ENCODE results near the gene SCFD2.
"Not testable (repeated sequence)": the region's sequence is repeated elsewhere in the genome, so short reads cannot be mapped to it uniquely, and the experiment has no call there.

Gene SCFD2

DNA sequence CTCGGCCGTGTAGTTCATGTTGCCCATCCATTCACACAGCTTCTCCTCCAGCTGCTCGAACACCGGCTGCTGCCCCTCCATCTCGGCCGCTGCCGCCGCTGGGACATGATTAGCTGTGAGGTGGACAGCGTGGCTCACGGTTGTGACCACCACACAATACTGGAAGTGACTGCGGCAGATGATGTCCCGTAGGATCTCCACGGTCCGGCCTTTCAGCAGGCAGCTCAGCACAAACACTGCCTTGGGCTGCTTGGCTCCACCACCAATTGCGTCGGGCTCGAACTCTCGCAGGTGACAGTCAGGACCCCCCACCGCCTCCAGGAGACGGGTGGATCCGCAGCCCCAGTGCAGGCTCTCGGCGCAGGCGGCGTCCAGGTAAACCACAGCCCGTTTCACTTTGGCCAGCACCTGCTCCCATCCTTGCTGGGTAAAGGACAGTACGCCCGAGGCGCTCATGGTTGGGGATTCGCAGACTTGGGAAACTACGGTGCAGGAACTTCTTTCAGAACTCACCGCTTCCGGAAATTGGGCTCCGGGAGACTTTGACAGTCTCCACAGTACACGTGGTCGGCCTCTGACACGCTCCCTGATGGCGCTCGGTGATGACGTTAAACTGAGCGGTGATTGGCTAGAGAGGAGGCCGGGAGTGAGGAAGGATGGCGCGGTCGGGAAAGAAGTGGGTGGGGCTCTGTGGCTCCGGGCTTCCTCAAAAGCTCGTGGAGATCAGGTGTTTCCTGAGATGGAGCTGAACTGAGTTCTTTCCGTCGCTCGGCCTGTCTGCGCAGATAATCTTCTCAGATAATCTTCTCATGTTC is at the start of gene SCFD2:
TSS of gene SCFD2 (minus strand) at position 576 of the 815 bp plus-strand sequence.
- peak; percentile 98 for DNase-seq

DNA sequence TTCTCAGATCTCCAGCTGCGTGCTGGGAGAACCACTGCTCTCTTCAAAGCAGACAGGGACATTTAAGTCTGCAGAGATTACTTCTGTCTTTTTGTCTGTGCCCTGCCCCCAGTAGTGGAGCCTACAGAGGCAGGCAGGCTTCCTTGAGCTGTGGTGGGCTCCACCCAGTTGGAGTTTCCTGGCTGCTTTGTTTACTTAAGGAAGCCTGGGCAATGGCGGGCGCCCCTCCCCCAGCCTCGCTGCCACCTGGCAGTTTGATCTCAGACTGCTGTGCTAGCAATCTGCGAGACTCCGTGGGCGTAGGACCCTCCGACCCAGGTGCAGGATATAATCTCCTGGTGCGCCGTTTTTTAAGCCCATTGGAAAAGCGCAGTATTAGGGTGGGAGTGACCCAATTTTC is 43.6 kb upstream of the SCFD2 start:
- DNase-seq: not testable (repeated sequence)

DNA sequence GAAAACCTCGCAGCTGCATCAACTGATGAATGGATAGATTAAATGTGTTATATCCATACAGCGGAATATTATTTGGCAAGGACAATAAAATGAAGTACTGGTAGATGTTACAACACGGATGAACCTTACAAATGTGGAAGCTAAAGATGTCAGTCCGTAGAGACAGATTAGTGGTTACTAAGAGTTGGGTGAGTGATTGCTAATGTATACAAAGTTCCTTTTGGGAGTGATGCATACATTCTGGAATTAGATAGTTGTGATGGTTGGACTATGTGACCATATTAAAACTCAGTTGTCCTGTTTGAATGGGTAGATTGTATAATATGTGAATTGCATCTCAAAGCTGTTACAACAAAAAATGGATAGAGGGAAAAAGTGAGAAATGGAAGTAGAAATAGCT is 14.4 kb upstream of the SCFD2 start:
- no peak for DNase-seq

DNA sequence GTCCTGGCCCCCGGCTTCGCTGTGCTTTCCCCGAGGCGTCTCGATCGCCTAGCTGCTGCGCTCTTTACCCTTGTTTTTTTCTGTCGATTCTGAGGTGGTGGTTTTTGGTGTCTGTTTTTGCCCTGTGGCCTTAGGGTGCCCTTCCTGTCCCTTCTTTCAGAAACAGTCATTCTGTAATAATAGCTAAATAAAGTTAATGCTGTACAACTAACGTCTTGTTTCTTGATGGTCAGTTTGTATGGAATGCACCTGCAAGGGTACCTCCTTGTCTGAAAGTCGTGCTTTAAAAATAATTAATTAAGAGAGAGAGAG is 12.3 kb upstream of the SCFD2 start:
- DNase-seq: no peak

DNA sequence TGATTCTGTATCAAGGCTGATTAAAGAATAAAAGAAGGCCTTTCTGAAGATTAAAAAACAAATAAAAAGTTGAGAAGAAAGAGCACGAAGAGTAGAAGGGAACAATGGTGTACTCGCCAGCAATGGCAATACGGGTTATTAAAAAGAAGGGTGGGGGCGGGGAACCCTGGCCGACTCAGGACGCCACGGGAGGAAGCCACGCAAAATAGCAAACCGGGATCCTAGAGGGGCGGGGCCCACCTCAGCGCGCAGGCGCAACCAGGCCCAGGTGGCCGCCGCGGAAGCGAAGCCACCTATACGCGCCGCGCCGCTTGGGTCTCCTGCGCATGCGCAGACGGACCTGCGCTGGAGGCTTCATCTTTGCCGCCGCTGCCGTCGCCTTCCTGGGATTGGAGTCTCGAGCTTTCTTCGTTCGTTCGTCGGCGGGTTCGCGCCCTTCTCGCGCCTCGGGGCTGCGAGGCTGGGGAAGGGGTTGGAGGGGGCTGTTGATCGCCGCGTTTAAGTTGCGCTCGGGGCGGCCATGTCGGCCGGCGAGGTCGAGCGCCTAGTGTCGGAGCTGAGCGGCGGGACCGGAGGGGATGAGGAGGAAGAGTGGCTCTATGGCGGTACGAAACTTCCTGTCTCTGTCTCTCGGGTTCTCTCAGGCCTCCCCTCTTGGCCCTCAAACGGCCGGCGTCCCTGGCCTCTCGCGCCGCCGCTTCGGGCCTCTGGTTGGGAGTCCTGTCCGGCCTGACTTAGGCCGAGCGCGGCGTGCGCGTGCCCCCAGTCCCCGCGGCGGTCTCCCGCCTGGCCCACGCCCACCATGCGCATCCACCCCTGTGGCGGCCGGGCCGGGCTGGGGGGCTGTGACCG is 11.7 kb upstream of the SCFD2 start, which contains the start of gene FIP1L1:
TSS of gene FIP1L1 (plus strand) at position 323 of the 852 bp plus-strand sequence. CDS start at position 521, 198 bp downstream.
- peak; percentile 98 for DNase-seq

DNA sequence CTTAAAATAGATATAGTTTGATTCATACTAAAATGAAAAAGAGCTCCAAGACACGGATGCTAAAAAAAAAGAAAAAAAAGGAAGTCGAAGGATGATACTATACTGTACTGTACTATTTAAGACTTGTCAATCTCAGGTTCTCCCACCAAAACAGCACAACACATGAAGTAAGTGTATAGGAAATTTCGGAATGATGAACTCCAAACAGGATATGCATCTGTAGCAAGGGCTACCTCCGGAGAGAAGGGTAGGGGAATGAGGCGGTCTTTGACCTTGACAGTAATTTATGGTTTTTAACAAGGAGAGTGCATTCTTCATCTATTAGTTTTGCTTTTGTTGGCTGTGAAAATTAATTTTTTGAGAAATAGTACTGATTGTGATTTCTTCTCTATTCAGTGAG is 11.0 kb upstream of the SCFD2 start:
- no peak for DNase-seq

DNA sequence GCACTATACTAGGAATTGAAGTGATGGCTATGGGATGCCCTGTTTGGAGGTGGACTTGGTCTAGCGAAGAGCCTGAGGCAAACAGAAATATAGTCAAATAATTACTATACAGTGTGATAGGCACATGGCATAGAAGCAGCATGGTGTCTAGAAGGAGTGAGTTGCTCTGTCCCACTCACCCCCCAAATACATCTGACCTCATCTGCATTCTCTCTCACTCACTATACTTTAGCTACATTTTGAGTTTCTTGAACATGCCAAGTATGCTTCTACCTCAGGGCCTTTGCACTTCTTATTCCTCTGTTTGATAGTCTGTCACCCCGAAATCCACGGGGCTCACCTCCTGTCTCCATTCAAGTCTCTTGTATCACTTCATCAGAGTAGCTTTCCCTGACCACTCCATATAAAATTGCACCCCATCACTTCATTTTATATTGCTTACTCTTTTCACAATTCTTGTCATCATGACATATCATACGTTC is 9.0 kb upstream of the SCFD2 start:
- DNase-seq: no peak

DNA sequence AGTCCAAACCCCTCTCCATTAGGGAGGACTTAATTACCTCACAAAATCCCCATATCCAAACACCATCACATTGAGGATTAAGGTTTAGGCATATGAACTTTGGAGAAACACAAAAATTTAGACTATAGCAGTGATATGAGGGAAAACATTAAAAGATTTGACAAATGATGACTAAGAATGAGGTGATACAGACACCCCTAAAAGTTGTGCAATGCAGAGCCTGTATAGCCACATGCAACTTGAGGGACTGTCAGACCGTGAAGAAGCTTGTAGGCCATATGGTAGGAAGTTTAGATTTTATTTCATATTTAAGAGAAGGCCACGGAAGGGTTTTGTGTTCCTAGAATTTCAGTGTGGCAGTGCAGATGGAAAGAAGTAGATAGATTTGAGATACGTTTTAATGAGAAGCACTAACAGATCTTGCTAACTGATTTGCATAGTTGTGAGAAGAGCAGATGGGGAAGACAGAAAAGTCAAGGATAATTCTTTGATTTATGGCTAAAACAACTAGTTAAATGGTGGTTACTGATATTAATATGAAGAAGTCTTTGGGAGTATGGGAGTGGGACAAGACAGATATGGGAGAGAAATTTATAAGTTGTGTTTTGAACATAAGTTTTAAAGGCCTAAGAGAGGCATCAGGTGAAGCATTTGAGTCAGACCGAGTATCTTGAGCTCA is 6.1 kb upstream of the SCFD2 start:
- DNase-seq: no peak

DNA sequence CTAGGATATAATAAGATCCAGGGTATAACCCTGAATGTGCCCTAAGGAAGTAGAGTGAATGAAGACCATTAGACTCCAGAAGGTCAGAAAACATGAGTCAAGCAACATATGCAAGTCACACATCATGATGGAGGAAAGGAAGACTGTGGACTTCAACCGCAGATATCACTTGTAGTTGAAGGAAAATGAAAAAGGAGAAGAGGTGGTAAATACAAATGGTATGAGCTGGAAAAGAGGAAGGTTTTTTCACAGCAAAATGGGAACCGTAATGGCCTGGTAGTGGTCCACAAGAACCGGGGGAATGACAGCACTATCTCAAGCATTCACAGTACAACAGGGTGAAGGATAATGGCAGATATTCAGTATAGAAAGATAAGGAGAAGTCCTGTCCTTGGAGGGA is 5.2 kb upstream of the SCFD2 start:
- DNase-seq: no peak

DNA sequence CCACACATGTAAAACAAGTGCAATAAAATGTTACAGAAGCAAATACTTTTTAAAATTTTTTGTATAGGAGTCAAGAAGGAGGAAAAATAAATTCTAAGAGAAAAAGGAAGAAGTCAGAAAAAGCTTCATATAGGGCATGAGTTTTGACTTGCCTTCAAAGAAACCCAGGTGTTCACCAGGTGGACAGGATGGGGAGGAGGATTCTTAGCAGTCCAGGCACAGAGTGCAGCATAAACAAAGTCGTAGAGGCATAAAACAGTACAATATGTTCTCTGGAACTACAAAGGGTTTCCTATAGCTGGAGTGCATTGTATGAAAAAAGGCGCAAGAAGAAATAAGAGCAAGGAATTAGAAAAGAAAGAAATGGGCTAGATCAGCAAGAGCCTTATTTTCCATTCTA is 1.9 kb upstream of the SCFD2 start:
- no peak for DNase-seq

DNA sequence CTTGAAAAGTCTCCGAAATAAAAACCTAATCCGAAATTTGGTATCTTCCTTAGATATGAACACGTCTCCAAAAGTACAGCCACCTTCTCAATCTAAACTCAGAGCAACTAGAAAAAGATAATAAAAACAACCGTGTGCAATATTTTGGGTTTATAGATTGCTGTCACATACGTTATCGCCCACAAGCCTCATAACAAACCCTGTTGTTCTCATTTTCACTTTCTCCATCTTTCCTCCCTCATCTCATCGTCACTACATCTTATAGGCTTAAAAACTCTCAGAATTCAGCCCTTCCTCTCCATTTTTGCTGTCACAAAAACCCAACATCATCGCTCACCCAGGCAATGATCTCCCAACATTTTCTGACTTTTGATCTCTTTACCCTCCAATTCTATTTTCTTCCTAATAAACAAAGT is 448 bp upstream of the SCFD2 start:
- no peak for DNase-seq

DNA sequence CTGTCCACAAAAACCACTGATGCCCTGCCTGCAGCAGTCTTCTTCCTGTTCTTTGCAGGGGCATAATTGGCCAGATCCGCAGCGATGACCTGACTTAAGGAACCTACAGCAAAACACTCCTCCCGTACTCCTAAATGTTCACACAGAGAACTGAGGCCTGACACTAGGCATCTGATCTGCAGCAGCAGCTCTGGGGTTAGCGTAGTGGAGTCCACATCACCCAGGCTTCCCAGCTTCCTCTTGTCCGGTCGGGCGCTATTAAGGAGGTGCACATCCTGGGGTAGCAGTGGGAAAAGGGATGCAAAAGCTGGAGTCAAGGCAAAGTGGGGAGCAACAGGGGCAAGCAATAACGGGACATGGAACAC is 758 bp downstream of the SCFD2 start:
- no peak for DNase-seq

DNA sequence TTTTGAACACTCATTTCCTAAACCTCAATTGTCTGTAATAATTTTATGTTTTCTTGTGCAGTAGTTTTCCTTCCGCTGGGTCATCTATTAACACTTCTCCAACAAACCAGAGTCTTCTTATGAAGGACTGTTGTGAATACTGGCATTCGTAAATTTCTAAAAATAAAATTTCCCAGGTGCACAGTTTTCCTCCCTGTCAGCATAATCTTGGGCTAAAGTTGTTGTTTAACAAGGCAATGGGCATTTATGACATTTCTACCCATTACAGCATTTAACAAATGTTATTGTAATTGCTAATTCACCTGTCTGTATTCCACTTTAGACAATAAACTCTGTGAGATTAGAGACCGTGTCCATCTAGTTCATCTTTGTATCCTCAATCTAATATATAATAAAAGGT is 1.2 kb downstream of the SCFD2 start:
- no peak for DNase-seq

DNA sequence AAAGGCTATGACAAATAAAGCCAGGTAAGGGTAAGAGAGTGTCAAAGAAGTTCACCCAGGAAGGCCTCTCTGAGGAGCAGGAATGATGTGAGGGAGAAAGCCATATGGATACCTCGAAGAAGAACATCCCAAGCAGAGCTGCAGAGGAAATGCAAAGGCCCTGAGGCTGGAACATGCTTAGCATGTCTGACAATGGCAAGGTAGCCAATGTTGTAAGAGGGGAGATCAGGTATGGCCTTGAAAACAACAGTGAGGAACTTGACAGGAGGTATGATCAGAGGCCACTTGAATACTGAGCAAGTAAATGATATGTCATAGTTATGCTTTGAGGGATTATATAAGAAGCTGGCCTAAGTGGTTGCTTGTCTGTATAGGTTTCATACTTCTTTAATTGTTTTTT is 3.8 kb downstream of the SCFD2 start:
- DNase-seq: no peak

DNA sequence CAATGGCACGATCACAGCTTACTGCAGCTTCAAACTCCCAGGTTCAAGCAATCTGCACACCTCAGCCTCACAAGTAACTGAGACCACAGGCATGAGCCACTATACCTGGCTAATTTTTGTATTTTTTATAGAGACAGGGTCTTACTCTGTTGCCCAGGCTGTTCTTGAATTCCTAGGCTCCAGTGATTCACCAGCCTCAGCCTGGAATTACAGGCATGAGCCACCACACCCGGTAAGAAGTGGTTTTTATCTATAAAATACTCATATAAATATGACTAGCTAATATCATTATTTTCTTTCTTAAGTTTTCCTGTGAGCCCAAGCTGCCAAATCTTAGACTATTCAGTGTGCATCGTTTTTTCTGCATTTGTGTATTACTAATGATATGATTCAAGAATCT is 4.4 kb downstream of the SCFD2 start:
- DNase-seq: no peak

DNA sequence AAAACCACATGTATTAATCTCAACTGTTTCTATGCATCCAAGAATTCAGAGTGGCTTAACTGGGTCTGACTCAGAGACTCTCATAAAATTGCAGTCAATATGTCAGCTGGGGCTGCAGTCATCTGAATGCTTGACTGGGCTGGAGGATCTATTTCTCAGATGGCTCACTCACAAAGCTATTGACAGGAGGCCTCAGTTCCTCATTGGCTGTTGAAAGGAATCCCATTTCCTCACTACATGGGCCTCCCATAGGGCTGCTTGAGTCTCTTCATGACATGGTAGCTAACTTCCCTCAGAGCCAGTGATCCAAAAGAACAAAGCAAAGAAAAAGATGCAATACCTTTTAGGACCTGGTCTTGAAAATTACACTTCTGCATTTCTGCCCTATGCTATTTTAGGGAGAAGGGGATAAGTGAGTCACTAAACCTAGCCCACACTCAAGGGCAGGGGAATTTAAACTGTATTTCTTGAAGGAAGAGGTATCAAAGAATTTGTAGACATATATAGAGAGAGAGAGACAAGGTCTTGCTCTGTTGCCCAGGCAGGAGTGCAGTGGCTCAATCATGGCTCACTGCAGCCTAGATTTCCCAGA is 9.8 kb downstream of the SCFD2 start:
- DNase-seq: no peak

DNA sequence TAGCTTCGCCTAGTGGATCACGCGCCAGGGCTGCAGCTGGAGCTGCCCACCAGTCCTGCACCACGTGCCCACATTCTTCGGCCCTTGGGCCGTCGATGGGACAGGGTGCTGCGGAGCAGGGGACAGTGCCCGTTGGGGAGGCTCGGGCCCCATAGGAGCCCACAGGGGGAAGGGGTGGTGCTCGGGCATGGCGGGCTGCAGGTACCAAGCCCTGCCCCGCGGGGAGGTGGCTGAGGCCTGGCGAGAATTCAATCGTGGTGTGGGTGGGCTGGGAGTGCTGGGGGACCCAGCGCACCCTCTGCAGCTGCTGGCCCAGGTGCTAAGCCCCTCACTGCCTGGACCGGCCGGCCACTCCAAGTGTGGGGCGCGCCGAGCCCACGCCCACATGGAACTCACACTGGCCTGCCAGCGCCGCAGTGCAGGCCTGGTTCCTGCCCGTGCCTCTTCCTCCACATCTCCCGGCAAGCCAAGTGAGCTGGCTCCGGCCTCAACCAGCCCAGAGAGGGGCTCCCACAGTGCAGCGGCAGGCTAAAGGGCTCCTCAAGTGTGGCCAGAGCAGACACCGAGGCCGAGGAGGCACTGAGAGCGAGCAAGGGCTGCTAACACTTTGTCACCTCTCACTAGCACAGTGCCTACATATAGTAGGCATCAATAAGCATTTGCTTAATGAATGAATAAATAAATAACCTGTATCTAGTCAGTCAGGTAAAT is 11.7 kb downstream of the SCFD2 start:
- no peak for DNase-seq

DNA sequence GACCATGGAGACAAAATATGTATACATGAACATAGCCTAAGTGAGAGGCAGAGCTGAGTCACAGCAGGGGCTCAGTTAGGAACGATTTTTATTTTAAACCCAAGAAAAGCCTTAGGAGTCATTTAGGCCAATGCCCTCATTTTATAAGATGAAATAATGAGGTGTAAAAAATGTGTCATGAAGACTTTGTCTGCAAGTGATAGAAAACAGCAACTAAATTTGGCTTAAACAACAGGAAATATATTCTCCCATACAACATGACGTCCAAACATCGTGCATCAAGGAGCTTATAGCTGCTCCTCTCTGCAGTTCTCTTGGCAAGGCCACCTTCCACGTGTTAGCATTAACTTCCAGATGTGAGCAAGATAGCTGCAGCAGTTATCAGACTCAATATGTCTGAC is 16.8 kb downstream of the SCFD2 start:
- no peak for DNase-seq

DNA sequence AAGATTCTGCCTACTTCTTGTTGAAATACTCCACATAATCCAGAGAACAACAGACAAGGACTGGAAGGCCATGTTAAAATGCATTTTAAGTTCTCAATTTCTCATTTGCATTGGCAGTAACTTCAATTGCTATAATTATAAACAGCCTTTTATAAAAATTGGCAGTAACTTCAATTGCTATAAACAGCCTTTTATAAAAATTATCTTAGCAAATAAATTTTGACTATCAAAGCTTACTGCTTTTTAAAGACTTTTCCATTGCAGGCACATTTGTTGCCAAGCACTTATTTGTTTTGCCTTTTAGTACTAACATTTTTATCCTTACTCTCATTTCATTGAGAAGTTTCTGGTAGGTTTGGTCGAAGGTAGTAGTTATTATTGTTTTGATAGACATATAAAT is 17.8 kb downstream of the SCFD2 start:
- DNase-seq: no peak

DNA sequence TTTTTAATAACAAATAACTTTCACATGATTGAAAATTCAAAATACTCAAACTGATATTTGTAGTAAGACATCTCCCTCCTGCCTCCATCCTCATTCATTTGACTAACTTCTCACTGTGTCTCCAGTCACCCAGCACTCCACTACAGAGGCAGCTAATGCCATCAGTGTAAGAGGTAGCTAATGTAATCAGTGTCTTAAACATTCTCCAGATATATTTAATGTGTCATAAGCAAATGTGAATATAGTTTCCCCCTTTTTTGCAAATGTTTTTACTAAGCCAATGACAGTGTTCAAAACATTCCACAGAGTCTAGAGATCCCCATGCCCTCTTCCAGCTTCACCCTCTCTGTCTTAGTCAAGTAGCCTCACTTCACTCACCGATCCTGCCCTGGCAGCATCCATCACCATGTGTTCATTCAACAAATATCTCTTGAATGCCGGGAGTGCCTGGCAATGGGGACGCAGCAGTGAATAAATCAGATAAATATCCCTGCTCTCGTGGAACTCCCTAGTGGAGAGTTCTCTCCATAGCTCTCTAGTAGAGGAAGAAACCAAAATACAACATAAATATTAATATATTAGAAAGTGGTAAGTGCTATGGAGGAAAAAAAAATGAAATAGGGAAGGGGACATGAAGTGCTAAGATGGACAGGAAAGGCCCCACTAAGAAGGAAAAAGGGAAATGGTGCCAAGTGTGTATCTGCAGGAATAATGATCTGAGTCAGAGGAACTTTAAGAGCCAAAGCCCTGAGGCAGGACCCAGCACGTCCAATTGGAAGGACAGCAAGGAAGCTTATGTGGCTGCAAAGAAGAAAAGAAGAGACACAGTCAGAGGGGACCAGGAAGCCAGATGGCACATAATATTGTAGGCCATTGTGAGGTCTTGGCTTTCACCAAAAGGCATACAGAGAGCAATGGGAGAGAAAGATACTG is 18.7 kb downstream of the SCFD2 start:
- DNase-seq: no peak

DNA sequence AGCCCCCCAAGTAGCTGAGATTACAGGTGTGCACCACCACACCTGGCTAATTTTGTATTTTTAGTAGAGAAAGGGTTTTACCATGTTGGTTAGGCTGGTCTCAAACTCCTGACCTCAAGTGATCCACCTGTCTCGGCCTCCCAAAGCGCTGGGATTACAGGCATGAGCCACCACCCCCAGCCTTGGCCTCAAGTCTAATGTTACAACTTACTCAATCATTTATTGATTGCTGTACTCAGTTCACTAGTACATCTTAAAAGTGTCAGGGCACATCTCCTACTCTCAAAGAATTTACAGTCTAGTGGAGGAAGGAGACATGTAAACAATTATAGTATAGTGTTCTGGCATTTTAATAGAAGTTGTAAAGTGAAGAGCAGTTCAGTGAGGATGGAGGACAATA is 19.5 kb downstream of the SCFD2 start:
- not testable (repeated sequence) for DNase-seq

Measured in activated CD8-positive, alpha-beta memory T cell treated with anti-CD3 and anti-CD28 coated beads for 24 hours (primary cell).